ENCODE results near the gene TRAPPC6A. TPM values are rescaled to one million over a fixed set of nuclear protein-coding genes. Genes with fewer than 3 reads are reported as not detected.

Gene TRAPPC6A
- total RNA-seq, 1 experiment from 2014 or later = 59.9 TPM

DNA sequence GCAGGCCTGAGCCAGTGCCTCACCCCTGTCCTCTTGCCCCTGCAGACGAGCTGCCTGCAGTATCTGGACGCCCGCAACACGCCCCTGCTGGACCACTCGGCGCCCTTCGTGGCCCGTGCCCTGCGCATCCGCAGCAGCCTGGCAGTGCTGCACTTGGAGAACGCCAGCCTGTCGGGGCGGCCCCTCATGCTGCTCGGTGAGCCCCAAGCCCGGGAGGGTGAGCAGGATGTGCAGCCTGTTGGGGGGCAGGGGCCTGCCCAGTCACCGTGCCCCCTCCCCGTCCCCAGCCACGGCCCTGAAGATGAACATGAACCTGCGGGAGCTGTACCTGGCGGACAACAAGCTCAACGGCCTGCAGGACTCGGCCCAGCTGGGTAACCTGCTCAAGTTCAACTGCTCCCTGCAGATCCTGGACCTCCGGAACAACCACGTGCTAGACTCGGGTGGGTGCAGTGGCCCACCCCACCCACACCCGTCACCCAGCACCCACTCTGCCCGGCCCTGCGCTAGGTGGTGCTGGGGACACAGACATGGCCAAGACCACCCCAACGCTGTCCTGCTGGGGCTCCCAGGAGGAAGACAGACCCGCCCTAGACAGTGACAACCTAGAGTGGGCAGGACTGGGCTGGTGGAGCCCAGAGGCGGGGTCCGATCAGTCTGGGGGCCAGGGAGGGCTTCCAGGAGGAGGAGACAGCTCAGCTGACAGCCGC lies 35.9 kb downstream of the TRAPPC6A start:
- Histone ChIP-seq H3K23ac (ENCODE audit: insufficient read length, low read depth, low read length) (no peak overlapping the region), H2BK15ac (ENCODE audit: low read depth, low read length) (no peak overlapping the region), H4K8ac (replicated peaks; ENCODE audit: insufficient read length, low read depth, low read length) (no peak overlapping the region), H4K20me1 (ENCODE audit: control insufficient read depth, insufficient read depth, insufficient read length) (no peaks in the 10 kb centered on the region), H2BK12ac (ENCODE audit: insufficient read length, low read depth, low read length) (no peak overlapping the region), H2BK20ac (ENCODE audit: low read depth, low read length, poor library complexity, severe bottlenecking) (no peak overlapping the region), H3K18ac (ENCODE audit: insufficient read length, low read depth, low read length) (no peak overlapping the region), H2AFZ (ENCODE audit: low read length) (no peak overlapping the region), H3K56ac (ENCODE audit: insufficient read length, low read depth, low read length) (no peak overlapping the region), H3K9me3 (ENCODE audit: control insufficient read depth, low read depth, low read length) (no peaks in the 10 kb centered on the region), H3K23me2 (ENCODE audit: insufficient read length, low read depth, low read length, poor library complexity, severe bottlenecking) (no peaks in the 10 kb centered on the region), H3K27me3 (ENCODE audit: insufficient read depth, low read length) (no peaks in the 10 kb centered on the region), H3K4me2 (ENCODE audit: insufficient read depth, insufficient read length, low read length) (no peak overlapping the region), H4K5ac (ENCODE audit: insufficient read length, low read depth, low read length) (no peak overlapping the region), H3K79me2 (ENCODE audit: insufficient read depth, low read length) (no peaks in the 10 kb centered on the region), H2AK5ac (ENCODE audit: insufficient read length, low read length) (no peak overlapping the region), H3K27ac (ENCODE audit: insufficient read length, low read depth, low read length) (no peak overlapping the region), H3K79me1 (ENCODE audit: insufficient read depth, low read depth, low read length, poor library complexity, severe bottlenecking) (no peaks in the 10 kb centered on the region), H3K4ac (ENCODE audit: low read depth, low read length) (no peak overlapping the region), H2BK5ac (ENCODE audit: insufficient read length, low read length) (no peak overlapping the region), H3K4me1 (ENCODE audit: insufficient read depth, low read length) (no peaks in the 10 kb centered on the region), H2BK120ac (ENCODE audit: low read depth, low read length, poor library complexity, severe bottlenecking) (no peak overlapping the region), H4K91ac (ENCODE audit: insufficient read length, low read depth, low read length) (no peak overlapping the region), H3K14ac (ENCODE audit: insufficient read depth, low read length) (no peak overlapping the region), H3K9ac (ENCODE audit: extremely low read depth, insufficient read length, low read length) (no peak overlapping the region), H3T11ph (ENCODE audit: low read length) (no peak overlapping the region)
- H3K36me3 Mint-ChIP-seq (ENCODE audit: insufficient read depth in 1 of 3, low read depth in 3 of 3) = peaks cover 10 to 29% (median 27%) of the 10 kb centered on the region in 3 experiments; a peak in 6 of 7 replicates
- TF ChIP-seq, protein P1, sequence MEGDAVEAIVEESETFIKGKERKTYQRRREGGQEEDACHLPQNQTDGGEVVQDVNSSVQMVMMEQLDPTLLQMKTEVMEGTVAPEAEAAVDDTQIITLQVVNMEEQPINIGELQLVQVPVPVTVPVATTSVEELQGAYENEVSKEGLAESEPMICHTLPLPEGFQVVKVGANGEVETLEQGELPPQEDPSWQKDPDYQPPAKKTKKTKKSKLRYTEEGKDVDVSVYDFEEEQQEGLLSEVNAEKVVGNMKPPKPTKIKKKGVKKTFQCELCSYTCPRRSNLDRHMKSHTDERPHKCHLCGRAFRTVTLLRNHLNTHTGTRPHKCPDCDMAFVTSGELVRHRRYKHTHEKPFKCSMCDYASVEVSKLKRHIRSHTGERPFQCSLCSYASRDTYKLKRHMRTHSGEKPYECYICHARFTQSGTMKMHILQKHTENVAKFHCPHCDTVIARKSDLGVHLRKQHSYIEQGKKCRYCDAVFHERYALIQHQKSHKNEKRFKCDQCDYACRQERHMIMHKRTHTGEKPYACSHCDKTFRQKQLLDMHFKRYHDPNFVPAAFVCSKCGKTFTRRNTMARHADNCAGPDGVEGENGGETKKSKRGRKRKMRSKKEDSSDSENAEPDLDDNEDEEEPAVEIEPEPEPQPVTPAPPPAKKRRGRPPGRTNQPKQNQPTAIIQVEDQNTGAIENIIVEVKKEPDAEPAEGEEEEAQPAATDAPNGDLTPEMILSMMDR (conservative IDR thresholded peaks at IDR 0.05) = no peak
- peaks cover 10 to 12% of the 10 kb centered on the region in 2 experiments for H3K4me1 Mint-ChIP-seq
- no peaks in the 10 kb centered on the region for H3K9me3 Mint-ChIP-seq
- no peak overlapping the region for H3K4me3 Mint-ChIP-seq
- H3K27ac Mint-ChIP-seq = no peak overlapping the region
- no peaks in the 10 kb centered on the region for H3K27me3 Mint-ChIP-seq (ENCODE audit: low read depth)
- no CpG with 5 or more reads among the region's 33 CpGs for WGBS (ENCODE audit: extremely low coverage, insufficient read length, low lambda C conversion rate)
- no peak for DNase-seq

Measured in H9 (cell line).